HS-5 (cell line): Measurements from ENCODE around the gene ZMIZ1.

Source experiments
- DNase-seq: peaks from one replicate; pipeline ENCODE4 v3.0.0-alpha.2; 2012; ENCODE audit warnings: low read depth

ZMIZ1 gene

DNA sequence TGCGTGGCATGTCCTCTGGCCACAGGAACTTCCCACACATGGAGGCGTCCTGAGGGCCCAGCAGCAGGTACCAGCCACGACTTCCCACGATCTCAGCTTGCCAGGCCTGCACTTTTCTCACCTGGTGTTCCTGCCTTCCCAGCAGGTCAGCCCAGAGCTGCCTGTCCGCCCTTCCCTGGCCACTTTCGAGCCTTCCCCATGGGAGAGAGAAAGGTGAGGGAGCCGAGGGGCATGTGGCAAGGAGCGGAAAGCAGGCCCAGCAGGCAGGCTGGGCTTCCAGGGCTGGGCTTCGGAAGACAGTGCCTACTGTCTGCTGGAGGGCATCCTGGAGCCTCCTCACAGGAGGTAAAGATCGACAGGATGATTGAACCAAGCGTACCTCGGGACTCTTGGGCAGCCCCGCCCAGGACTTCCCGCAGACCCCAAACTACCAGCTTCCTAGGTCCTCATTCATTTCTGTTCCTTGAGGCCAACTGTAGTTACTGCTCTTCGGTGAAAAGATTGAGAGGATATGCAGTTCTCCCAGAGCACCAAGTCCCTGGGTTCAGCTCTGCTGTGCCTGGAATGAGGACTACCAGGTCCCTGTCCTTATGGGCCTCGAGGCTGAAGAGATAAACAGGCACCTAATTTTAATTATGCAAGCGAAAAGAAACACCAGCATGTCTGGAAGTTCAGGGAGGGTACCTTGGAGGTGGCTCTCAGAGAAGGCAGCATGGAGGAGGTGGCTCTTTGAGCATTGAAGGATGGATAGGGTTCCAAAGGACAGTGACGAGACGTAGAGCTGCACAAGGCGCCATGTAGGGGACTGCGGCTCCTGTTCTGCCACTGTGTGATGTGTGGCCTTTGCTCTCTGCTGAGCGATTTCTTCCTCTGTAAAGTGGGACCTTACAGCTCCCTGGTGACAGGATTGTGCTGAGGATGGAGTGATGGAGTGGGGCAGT lies 87.8 kb downstream of the ZMIZ1 start:
- DNase-seq, result no peak

DNA sequence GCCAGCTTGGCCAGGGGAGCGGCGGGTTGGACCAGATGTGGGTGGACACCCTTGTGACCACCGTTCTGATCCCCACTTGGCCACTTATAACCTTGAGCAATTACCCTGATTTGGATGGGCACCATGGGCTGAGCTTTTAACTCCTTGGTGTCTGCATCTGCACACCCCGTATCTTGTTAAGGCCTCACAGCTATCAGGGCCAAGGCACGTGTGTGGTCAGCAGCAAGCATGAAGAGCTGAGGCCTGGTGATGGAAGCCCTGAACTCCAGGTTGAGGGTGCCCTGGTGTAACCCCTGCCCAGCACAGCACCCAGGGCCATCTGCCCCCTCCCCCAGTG lies 89.2 kb downstream of the ZMIZ1 start:
- no peak for DNase-seq

GRCh38 chr10:79158402-79159097 lies 89.8 kb downstream of the ZMIZ1 start:
- DNase-seq, result no peak

DNA sequence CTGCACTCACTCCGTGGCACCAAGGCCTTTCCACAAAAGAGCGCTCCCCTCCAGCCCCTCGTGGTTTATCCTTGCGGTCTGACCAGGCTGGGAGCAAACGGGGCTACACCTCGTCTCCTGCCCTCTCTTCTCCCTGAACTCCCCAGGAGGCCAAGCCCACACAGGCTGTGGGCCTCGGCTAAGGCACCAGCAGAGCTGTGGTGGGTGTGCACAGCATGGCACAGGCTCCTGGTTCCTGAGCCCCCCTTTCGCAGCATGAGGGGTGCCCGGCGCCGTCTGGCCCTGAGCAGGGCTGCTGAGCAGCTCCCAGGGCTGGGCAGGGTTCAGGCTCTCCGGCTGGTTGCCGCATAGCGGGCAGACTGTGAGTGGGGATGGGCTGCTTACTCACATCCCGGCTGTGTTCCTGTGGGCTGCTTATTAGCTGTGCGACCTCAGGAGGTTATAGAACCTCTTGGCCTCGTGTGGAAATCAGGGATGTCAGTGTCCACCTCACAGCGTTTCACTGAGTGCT lies 90.4 kb downstream of the ZMIZ1 start:
- DNase-seq, result peak; percentile 45

GRCh38 chr10:79159785-79160184 lies 91.0 kb downstream of the ZMIZ1 start:
- DNase-seq, result no peak

- no peak for DNase-seq
Observed at GRCh38 chr10:79160191-79160590, 91.4 kb downstream of the ZMIZ1 start.

DNA sequence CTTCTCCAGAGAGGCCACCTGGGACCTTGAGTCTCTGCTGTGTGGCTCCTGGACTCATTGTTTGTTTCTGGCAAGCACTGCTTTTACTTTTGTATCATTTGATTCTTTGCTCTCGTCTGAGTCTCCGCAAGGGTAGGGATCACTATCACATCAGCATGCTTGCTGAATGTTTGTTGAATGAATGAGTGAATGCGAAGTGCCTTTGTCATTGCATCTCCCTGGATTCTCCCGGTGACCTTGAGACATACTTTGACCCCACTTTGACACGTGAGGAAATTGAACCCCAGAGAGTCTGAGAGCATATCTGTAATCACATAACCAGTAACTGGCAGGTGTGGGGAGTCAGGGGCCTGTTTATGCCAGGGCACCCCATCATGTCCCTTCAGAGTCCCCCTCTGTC lies 92.8 kb downstream of the ZMIZ1 start:
- no peak for DNase-seq

- no peak for DNase-seq
Observed at GRCh38 chr10:79162022-79162421, 93.3 kb downstream of the ZMIZ1 start.

DNA sequence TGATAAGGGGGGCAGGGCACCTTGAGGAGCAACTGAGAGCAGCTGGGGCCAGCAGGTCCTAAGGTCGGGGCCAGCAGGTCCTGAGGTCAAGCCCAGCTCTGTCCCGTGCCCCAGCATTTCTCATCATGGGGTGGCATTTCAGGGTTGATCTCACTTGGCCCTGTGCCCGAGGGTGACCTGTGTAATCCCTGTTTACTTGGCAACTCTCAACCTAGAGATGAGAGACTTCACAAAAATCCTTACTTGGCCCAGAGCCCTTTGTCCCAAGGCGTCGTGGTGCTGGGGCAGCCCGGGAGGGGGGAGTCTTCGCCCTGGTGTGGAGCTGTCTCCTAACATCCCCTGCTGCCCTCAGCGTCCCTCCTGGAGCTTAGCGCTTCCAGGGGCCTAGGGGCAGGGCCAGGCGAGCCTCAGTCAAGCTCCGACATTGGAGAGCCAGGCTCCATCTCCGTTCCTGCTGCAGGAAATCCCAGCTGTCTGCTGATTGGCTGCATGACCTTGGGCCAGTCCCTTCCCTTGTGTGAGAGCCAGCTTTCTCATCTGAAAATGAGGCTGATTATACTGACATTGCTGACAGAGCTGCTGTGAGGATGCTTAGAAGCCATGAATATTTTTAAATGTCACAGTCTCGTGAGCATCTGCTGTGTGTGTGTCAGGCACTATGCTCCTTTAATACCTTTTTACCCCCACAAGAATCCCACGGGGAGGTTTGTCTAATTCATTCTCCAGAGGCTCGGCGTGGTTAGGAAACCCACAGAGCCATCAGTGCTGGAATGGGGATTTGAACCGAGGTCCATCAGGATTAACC lies 94.3 kb downstream of the ZMIZ1 start:
- DNase-seq, result no peak

DNA sequence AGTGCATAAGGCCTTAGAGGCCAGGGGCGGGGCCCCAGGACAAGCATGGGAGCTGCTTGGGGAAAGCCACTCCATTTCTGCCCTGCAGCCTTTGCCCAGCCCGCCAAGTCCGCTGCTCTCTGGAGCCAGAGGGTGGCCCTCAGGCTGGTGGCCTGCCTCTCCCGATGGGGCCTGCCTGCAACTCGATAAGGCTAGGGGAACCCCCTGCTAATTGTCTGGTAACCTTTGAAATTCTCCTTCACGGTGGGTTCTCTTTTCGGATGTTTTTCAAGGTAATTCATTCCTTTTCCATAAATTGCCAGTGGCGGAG lies 94.9 kb downstream of the ZMIZ1 start:
- DNase-seq, result no peak

DNA sequence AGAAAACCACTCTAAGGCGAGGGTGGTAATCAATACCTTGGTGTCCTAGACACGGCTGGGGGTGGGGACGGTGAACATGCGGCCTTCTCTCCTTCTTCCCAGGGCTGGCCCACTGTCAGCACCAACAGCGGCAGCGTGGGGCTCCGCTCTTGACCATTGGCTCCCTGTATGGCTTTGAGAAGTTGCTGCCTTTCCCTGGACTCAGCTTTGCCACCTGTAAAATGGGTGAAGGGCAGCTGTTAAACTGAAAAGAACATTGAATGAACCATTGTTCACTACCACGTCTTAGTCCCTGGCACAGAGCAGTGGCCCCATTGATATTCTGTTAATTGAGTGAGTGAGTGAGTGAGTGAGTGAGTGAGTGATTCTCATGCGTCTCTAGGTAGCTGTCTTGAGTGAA lies 95.3 kb downstream of the ZMIZ1 start:
- no peak for DNase-seq

- DNase-seq, result no peak
Observed at GRCh38 chr10:79165070-79165778, 96.5 kb downstream of the ZMIZ1 start.

DNA sequence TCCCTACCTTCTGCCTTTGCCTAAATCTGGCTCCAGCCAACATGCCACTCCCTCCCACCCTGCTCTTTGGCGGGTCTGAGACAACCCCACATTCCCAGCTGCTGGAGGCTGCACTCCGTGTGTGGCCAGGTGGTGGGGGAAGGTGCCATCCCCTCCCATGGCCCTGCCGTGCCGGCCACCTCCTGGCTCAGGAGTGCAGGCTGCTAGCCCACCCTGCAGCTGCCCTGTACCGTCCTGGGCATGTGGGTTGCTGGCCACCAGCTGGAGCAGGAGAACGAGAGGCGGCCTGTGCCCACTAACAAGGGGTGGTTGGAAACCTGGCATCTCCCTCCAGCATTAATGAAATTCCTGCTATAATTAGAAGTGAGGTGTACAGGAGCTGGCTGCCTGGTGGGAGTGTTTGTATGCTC lies 97.6 kb downstream of the ZMIZ1 start:
- no peak for DNase-seq

- DNase-seq, result no peak
Observed at GRCh38 chr10:79166741-79167140, 98.0 kb downstream of the ZMIZ1 start.

GRCh38 chr10:79167537-79167936 lies 98.8 kb downstream of the ZMIZ1 start:
- no peak for DNase-seq

DNA sequence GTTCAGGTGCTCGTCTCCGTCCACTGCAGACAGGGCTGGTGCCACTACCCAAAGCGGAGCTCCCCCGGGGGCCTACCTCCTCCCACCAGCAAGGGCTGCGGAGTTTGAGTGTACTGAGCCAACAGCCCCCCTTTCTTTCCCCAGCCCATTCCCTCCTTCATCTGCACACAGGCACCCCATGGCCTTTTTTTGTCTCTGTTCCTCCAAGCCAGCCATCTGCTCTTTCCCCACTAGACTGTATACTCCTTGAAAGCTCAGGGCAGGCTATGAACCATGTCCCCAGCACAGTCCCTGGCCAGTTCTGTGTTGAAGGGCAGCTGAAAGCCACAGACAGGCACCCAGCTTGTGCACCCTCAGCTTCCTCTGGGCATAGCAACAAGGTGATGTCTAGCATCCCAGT lies 99.4 kb downstream of the ZMIZ1 start:
- no peak for DNase-seq

DNA sequence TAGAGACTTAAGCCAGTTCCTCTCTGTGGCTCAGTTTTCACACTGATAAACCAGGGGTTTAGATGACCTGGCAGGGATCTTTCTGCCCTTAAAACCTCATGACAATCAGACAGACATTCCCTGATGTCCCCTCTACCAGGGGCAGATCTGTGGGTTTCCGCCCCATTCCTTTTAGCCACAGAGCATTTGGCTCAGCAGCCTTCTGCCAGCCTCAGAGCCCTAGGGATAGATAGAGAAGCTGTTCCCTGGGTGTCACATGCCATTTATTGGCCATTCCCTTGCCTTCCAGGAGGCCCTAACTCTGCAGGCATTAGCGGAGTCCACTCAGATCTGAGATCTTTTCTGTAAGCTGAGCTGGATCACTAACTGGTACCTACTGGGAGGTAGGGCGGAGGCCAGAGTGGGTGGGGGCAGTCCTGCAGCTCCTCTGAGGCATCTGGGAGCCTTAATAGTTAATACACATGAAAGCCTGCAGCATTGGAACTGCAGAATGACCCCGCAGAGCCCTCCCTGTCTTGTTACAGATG lies 101.5 kb downstream of the ZMIZ1 start:
- no peak for DNase-seq

DNA sequence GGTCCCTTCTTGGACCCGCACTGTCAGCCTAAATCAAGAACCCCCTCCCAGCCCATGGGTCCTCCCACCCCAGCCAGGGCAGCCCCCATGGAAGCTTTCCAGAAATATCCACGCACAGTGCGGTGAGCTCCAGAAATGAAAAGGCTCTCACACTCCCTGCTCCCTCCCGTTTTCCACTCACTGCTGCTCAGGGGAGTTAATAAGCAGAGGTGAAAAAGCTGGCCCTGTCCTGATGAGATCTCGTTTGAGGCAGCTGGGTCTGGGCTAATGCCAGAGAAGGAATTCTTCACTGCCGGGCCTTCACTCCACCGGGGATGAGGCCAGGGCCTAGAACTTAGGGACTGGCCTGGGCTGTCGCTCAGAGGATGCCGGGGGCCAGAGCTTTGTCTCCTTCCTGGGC lies 102.2 kb downstream of the ZMIZ1 start:
- DNase-seq, result no peak

DNA sequence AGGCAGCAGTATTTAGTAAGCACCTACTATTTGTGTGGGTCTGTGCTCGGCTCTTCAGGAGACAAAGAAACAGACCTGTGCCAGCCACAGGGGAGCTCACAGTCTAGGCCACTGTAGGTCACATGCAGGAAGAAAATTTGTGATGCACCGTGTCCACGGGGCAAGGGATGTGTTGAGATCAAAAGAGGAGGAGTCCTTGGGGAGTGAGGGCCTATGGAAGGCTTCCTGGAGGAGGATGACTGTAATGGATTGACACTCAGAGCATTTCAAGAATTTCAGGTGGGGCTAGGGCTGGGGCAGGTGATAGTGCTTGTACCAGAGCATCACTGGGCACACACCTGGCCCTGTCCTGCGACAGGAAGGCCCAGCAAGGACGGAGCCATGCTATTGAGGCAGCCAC lies 102.7 kb downstream of the ZMIZ1 start:
- no peak for DNase-seq

DNA sequence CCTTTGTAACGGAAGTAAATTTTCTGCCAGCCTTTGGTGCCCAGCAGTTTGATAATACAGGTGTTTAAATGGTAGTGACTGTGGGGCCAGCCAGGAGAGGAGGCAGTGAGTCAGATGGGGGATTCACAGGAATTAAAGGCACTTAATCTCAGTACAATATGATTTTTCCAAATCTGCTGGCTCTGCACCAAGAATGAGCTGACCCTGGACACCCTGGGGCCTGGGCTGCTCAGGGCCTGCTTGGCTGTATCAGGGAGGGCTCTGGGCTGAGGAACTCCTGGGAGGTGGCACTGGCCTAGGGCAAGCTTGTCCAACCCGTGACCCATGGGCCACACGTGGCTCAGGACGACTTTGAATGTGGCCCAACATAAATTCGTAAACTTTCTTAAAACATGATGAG lies 104.1 kb downstream of the ZMIZ1 start:
- no peak for DNase-seq

GRCh38 chr10:79173582-79174262 lies 105.0 kb downstream of the ZMIZ1 start:
- DNase-seq, result no peak
